ENCODE data around the gene THSD4. TPM values are rescaled to one million over a fixed set of nuclear protein-coding genes. Genes with fewer than 3 reads are reported as not detected.

Gene THSD4
- total and polyA plus RNA-seq, 2 of the 8 experiments (the other 6 are each of a cell fraction or from before 2014, with no cell fraction given): 2.5 to 6.2 TPM

DNA sequence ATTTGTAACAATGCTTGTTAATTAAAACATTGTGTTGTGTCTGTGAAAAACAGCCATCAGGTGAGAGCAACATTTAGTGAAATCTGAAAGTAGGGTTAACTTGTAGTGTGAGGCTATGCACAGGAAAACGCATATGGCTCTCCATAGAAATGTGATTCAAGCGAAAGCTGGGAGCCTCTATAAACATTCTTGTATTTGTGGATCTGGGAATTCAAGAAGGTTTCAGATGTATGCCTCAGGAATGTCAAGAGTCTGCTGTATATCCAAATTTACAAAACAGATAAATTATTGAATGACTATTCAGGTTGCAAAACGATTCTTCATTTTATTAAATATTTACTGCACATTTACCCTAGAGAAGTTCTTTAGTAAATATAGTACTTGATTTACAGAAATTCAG lies 166.0 kb downstream of the THSD4 start:
- Histone ChIP-seq H2BK120ac (replicated peaks; ENCODE audit: low read depth, low read length) (no peak overlapping the region), H4K91ac (replicated peaks; ENCODE audit: insufficient read length, low read length) (no peak overlapping the region), H3K9ac (replicated peaks in 1 of 4; ENCODE audit: extremely low read depth in 1 of 4, low read depth in 3 of 4, low read length in 3 of 4) (no peak overlapping the region), H3K23ac (ENCODE audit: insufficient read length) (no peak overlapping the region), H3K27me3 (replicated peaks in 1 of 4; ENCODE audit: control insufficient read depth in 3 of 4, extremely low read depth in 1 of 4, insufficient read depth in 3 of 4, low read length in 3 of 4) (no peaks in the 10 kb centered on the region), H3K36me3 (ENCODE audit: control insufficient read depth in 2 of 4, insufficient read depth in 4 of 4, low read length in 3 of 4) (no peaks in the 10 kb centered on the region), H2AFZ (ENCODE audit: low read length) (no peak overlapping the region), H3K23me2 (ENCODE audit: low read depth, low read length) (no peaks in the 10 kb centered on the region), H3K18ac (ENCODE audit: extremely low read depth, low read length) (no peak overlapping the region), H3K79me1 (ENCODE audit: low read depth, low read length) (no peaks in the 10 kb centered on the region), H3K4ac (replicated peaks; ENCODE audit: insufficient read length, low read depth, low read length) (no peak overlapping the region), H3K4me1 (replicated peaks in 1 of 4; ENCODE audit: control insufficient read depth in 3 of 4, insufficient read depth in 4 of 4, low read length in 3 of 4) (peaks cover 0 to 7% (median 2%) of the 10 kb centered on the region in 4 experiments; a peak in 1 of 7 replicates), H2AK5ac (ENCODE audit: low read depth, low read length) (no peak overlapping the region), H4K8ac (ENCODE audit: extremely low read depth, insufficient read depth, low read length) (no peak overlapping the region), H4K20me1 (replicated peaks in 1 of 2; ENCODE audit: control insufficient read depth in 1 of 2, insufficient read depth in 2 of 2, low read length in 2 of 2) (no peaks in the 10 kb centered on the region), H3K4me3 (ENCODE audit: extremely low read depth in 1 of 4, insufficient read depth in 2 of 4, low read depth in 3 of 4, low read length in 4 of 4) (no peak overlapping the region), H2BK5ac (ENCODE audit: low read depth, low read length) (no peak overlapping the region), H3K27ac (ENCODE audit: low read depth, low read length) (no peak overlapping the region), H2BK12ac (ENCODE audit: low read depth, low read length) (no peak overlapping the region), H2BK15ac (ENCODE audit: low read length) (no peak overlapping the region), H3K4me2 (ENCODE audit: insufficient read depth in 1 of 2, low read depth in 2 of 2, low read length in 2 of 2) (no peak overlapping the region), H3K79me2 (ENCODE audit: control insufficient read depth in 1 of 2, insufficient read depth in 2 of 2, low read length in 2 of 2) (no peaks in the 10 kb centered on the region), H3K9me3 (ENCODE audit: insufficient read depth in 2 of 2, low read depth in 1 of 2, low read length in 1 of 2) (no peaks in the 10 kb centered on the region), H4K5ac (ENCODE audit: insufficient read length, low read depth, low read length) (no peak overlapping the region), H2BK20ac (ENCODE audit: low read length) (no peak overlapping the region), H3K56ac (replicated peaks; ENCODE audit: insufficient read length, low read depth, low read length) (no peak overlapping the region), H3K14ac (ENCODE audit: insufficient read length) (no peak overlapping the region)
- POLR2A ChIA-PET (ENCODE audit: partially characterized antibody): interaction anchor here (0.6 kb wide), 1 partner anchor 14 kb away, joined by 3 read pairs; no protein-coding TSS in a partner anchor
- WGBS, 2 experiments (ENCODE audit: extremely low coverage in 1 of 2, insufficient coverage in 1 of 2, insufficient read length in 1 of 2, insufficient replicate concordance in 2 of 2, low coverage in 1 of 2, low lambda C conversion rate in 2 of 2, missing lambda C conversion rate in 1 of 2): 74% methylated on average over 3 of the region's 3 CpGs; no CpG with 5 or more reads in 1 of the 2 experiments
- CTCF ChIA-PET (ENCODE audit: partially characterized antibody): interaction anchor here (1.6 kb wide), 1 partner anchor 162 kb away, joined by 4 read pairs; no protein-coding TSS in a partner anchor
- DNase-seq (ENCODE audit: low read depth in 1 of 2, low spot score in 2 of 2) (no peak), FAIRE-seq (no peak)

Data from H1 (cell line).